Gastroesophageal sphincter (tissue), 4 donors: ENCODE measurements around the gene CFAP97. TPM values are rescaled to one million over a fixed set of nuclear protein-coding genes. Genes with fewer than 3 reads are reported as not detected.

Experiments used
- ATAC-seq: fragments of 150-250 bp; one replicate; pipeline ENCODE4 v1.9.1; 2016; ENCODE audit warnings: mild to moderate bottlenecking, moderate library complexity
- H3K27ac ChIP-seq, 4 donors: fragments of 200-600 bp; sonication (generic) in 3 of 4; 1 replicate in 3 of 4; 2 replicates in 1 of 4; pipeline ENCODE4 v1.5.1; 2016 to 2019
- H3K27me3 ChIP-seq: fragments of 200-600 bp; sonication (generic); one replicate; pipeline ENCODE4 v1.5.1; 2019
- H3K36me3 ChIP-seq, 2 donors: fragments of 200-600 bp; sonication (generic); one replicate each; pipeline ENCODE4 v1.5.1; 2019; ENCODE audit warnings: control low read depth in 1 of 2
- H3K4me1 ChIP-seq, 3 donors: fragments of 200-600 bp; sonication (generic); 1 replicate in 2 of 3; 2 replicates in 1 of 3; pipeline ENCODE4 v1.5.1; 2016 to 2019; ENCODE audit warnings: control low read depth in 2 of 3
- H3K4me3 ChIP-seq, 2 donors: fragments of 200-600 bp; sonication (generic); one replicate each; pipeline ENCODE4 v1.5.1; 2019; ENCODE audit warnings: mild to moderate bottlenecking in 1 of 2, moderate library complexity in 1 of 2
- H3K9me3 ChIP-seq, 3 donors: fragments of 200-600 bp; sonication (generic); one replicate each; pipeline ENCODE4 v1.5.1; 2017 to 2019; ENCODE audit warnings: control low read depth in 2 of 3
- EP300 ChIP-seq: sonication (generic); formaldehyde crosslinking; IDR thresholded peaks from one replicate; pipeline ENCODE4 v1.6.1; 2017; ENCODE audit warnings: antibody characterized with exemption, mild to moderate bottlenecking
- POLR2A ChIP-seq, 2 donors: fragments of 450-650 bp; IDR thresholded peaks; one replicate each; pipeline ENCODE4 v1.6.1; 2017; ENCODE audit warnings: antibody characterized with exemption in 2 of 2, mild to moderate bottlenecking in 2 of 2, moderate library complexity in 1 of 2
- POLR2AphosphoS5 ChIP-seq: sonication (generic); formaldehyde crosslinking; IDR thresholded peaks from one replicate; pipeline ENCODE4 v1.6.1; 2017; ENCODE audit warnings: antibody characterized with exemption
- WGBS, 2 donors: methylation state at CpG; one replicate each; pipeline ENCODE4 v1.1.5; 2018; ENCODE audit warnings: low coverage in 1 of 2; 5-methylcytosine and 5-hydroxymethylcytosine counted together
- total RNA-seq, 4 donors: library from RNA; depleted of rRNA; stranded (reverse); fragments of >200 nt; gene quantifications; one replicate each; pipeline ENCODE4 v1.1.0, GENCODE V29; 2016
- TF ChIP-seq, protein P1 (sequence below), 4 experiments: fragments of 200-600 bp in 2 of 4; fragments of 450-650 bp in 2 of 4; sonication (generic) in 1 of 4; IDR thresholded peaks; one replicate each; pipeline ENCODE4 v1.5.1; 2017 to 2019; ENCODE audit warnings: antibody characterized with exemption in 4 of 4, mild to moderate bottlenecking in 2 of 4, moderate library complexity in 2 of 4

The CFAP97 gene
- total RNA-seq, 4 donors from 2014 or later = 36.5 to 47.9 (median 42.8) TPM

DNA sequence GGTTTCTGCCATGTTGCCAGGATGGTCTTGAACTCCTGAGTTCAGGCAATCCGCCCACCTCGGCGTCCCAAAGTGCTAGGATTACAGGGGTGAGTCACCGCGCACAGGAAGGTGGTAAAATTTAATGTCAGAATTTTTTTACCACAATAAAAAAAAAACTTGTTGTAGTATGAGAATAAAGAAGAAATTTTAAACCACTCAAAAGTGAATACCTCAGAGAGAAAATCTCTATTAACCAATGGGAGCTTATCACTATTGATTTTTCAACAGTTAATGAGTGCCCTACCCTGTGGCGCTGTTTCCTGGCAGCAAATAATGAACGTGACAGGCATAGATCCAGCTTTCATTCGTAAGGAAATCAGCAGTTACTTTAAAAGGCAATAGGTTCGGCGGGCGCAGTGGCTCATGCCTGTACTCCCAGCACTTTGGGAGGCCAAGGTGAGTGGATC, 93.4 kb downstream of the CFAP97 start:
- 83 to 84% methylated on average over 5 of the region's 11 CpGs for WGBS, 2 donors

DNA sequence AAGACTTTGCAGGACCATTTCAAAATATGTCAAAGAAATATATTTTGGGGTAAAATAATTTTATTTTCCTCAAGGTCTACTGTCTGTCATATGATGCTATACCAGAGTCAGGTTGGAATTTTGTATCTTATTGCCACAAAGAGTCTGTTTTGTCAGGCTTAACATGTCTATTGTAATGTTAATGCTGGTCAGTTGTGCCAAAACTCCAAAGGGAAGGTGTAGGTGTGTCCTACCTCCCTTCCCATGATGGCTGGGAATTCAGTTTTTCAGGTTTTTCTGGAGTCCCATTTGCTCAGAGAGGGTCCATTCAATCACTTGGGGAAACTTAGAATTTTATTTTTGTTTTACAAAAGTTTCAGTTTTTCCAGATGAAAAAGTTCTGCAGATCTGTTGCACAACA, 94.1 kb downstream of the CFAP97 start:
- Histone ChIP-seq H3K36me3 (no peaks in the 10 kb centered on the region), H3K4me3 (no peak overlapping the region), H3K27ac (no peak overlapping the region), H3K4me1 (peaks cover 0 to 24% (median 15%) of the 10 kb centered on the region in 3 donors), H3K9me3 (no peaks in the 10 kb centered on the region), H3K27me3 (no peaks in the 10 kb centered on the region)
- TF ChIP-seq, protein P1, sequence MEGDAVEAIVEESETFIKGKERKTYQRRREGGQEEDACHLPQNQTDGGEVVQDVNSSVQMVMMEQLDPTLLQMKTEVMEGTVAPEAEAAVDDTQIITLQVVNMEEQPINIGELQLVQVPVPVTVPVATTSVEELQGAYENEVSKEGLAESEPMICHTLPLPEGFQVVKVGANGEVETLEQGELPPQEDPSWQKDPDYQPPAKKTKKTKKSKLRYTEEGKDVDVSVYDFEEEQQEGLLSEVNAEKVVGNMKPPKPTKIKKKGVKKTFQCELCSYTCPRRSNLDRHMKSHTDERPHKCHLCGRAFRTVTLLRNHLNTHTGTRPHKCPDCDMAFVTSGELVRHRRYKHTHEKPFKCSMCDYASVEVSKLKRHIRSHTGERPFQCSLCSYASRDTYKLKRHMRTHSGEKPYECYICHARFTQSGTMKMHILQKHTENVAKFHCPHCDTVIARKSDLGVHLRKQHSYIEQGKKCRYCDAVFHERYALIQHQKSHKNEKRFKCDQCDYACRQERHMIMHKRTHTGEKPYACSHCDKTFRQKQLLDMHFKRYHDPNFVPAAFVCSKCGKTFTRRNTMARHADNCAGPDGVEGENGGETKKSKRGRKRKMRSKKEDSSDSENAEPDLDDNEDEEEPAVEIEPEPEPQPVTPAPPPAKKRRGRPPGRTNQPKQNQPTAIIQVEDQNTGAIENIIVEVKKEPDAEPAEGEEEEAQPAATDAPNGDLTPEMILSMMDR (IDR thresholded peaks at IDR 0.05) = no peak
- TF ChIP-seq EP300 = no peak
- no peak for TF ChIP-seq POLR2AphosphoS5
- TF ChIP-seq POLR2A (IDR thresholded peaks at IDR 0.05) = no peak
- ATAC-seq = no peak

More for the DNA sequence above, 93.4 kb downstream of the CFAP97 start:
- Histone ChIP-seq H3K36me3 (no peaks in the 10 kb centered on the region), H3K9me3 (no peaks in the 10 kb centered on the region), H3K4me3 (no peak overlapping the region), H3K27me3 (no peaks in the 10 kb centered on the region), H3K27ac (peak overlapping the region in 1 of 4 donors; percentile 79), H3K4me1 (peaks cover 0 to 24% (median 15%) of the 10 kb centered on the region in 3 donors)
- no peak for ATAC-seq
- no peak for TF ChIP-seq POLR2AphosphoS5
- TF ChIP-seq POLR2A (IDR thresholded peaks at IDR 0.05) = no peak
- TF ChIP-seq, protein P1 (IDR thresholded peaks at IDR 0.05) = no peak
- no peak for TF ChIP-seq EP300

Other genes starting within 250 kb of the CFAP97 start
- gene HELT, start 185.5 kb downstream of the CFAP97 start, total RNA-seq = not detected
- 100 to 1,000 TPM; 122 to 180 (median 157) TPM for gene SLC25A4, start 60.7 kb downstream of the CFAP97 start, total RNA-seq
- 10 to 100 TPM; 17.9 to 30.5 (median 24.9) TPM for gene SNX25, start 5.6 kb upstream of the CFAP97 start, total RNA-seq
- 1 to 10 TPM in 3 of 4 donors, under 1 TPM in 1; 0.81 to 4.4 (median 1.5) TPM for gene LRP2BP, start 191.9 kb upstream of the CFAP97 start, total RNA-seq
- 10 to 100 TPM in 2 of 4 donors, 1 to 10 TPM in 2; 6.7 to 16.5 (median 9.8) TPM for gene ANKRD37, start 192.8 kb upstream of the CFAP97 start, total RNA-seq
- 10 to 100 TPM; 36.0 to 63.7 (median 51.9) TPM for gene UFSP2, start 222.0 kb upstream of the CFAP97 start, total RNA-seq